GM20431 (cell line): ENCODE results near the gene ACKR2.

ENCODE experiments used
- in situ Hi-C: fragments of 300-500 bp; cut with MseI, MboI; formaldehyde crosslinking; loops from one replicate; pipeline ENCODE4 v1.15.0; 2020; ENCODE audit warnings: low sequenced_read_pairs; ENCODE audit not compliant: unreplicated experiment

Gene ACKR2

GRCh38 chr3:42809202-42809601, at the start of gene ACKR2:
Gene ACKR2, plus strand, starts transcription at chr3:42809445. Its CDS starts 55,058 bp downstream, at chr3:42864503.
- in situ Hi-C loops: no loop called here

- in situ Hi-C loops: no loop called here
Observed at GRCh38 chr3:42762046-42762724, 47.1 kb upstream of the ACKR2 start.

- in situ Hi-C loops: no loop called here
Observed at GRCh38 chr3:42763021-42763420, 46.2 kb upstream of the ACKR2 start.

GRCh38 chr3:42764115-42764514, 45.1 kb upstream of the ACKR2 start:
- in situ Hi-C loops: no loop called here

- in situ Hi-C loops: no loop called here
Observed at GRCh38 chr3:42764561-42765295, 44.5 kb upstream of the ACKR2 start.

GRCh38 chr3:42769477-42770131, 39.6 kb upstream of the ACKR2 start:
- in situ Hi-C loops: no loop called here

- in situ Hi-C loops: no loop called here
Observed at GRCh38 chr3:42771271-42771670, 38.0 kb upstream of the ACKR2 start.

GRCh38 chr3:42772670-42773408, 36.4 kb upstream of the ACKR2 start, which contains the start of gene CCDC13:
Gene CCDC13, minus strand, starts transcription at chr3:42773253. Its CDS starts 14,908 bp downstream, at chr3:42758345.
- in situ Hi-C loops: no loop called here

- in situ Hi-C loops: no loop called here
Observed at GRCh38 chr3:42773409-42773751, 35.9 kb upstream of the ACKR2 start.

- in situ Hi-C loops: no loop called here
Observed at GRCh38 chr3:42778644-42779043, 30.6 kb upstream of the ACKR2 start.

- in situ Hi-C loops: no loop called here
Observed at GRCh38 chr3:42780398-42780797, 28.8 kb upstream of the ACKR2 start.

- in situ Hi-C loops: no loop called here
Observed at GRCh38 chr3:42780892-42781700, 28.1 kb upstream of the ACKR2 start.

GRCh38 chr3:42786212-42786611, 23.0 kb upstream of the ACKR2 start:
- in situ Hi-C loops: no loop called here

GRCh38 chr3:42786631-42787030, 22.6 kb upstream of the ACKR2 start:
- in situ Hi-C loops: no loop called here

GRCh38 chr3:42790714-42791229, 18.5 kb upstream of the ACKR2 start:
- in situ Hi-C loops: no loop called here

- in situ Hi-C loops: no loop called here
Observed at GRCh38 chr3:42795621-42796181, 13.5 kb upstream of the ACKR2 start.

GRCh38 chr3:42796332-42796885, 12.8 kb upstream of the ACKR2 start:
- in situ Hi-C loops: no loop called here

- in situ Hi-C loops: no loop called here
Observed at GRCh38 chr3:42799376-42799775, 9.9 kb upstream of the ACKR2 start.

- in situ Hi-C loops: no loop called here
Observed at GRCh38 chr3:42800251-42800650, 9.0 kb upstream of the ACKR2 start.
